Measurements from ENCODE around the gene IRF2BP2. TPM values are rescaled to one million over a fixed set of nuclear protein-coding genes. Genes with fewer than 3 reads are reported as not detected.

Gene IRF2BP2
- total RNA-seq, 1 experiment from 2014 or later, result 67.0 TPM

- H3K27me3 ChIP-seq (ENCODE audit: control insufficient read depth, insufficient read depth, low read length), result no peaks in the 10 kb centered on the region
- no peak overlapping the region for H3K4me3 ChIP-seq (ENCODE audit: insufficient read depth, low read depth, low read length)
- DNase-seq, result no peak
- H3K36me3 ChIP-seq (replicated peaks; ENCODE audit: control insufficient read depth, insufficient read depth, low read length), result no peaks in the 10 kb centered on the region
Observed at GRCh38 chr1:234559152-234559901, 50.7 kb downstream of the IRF2BP2 start.

- Histone ChIP-seq H3K36me3 (replicated peaks; ENCODE audit: control insufficient read depth, insufficient read depth, low read length) (no peaks in the 10 kb centered on the region), H3K4me3 (ENCODE audit: insufficient read depth, low read depth, low read length) (no peak overlapping the region), H3K27me3 (ENCODE audit: control insufficient read depth, insufficient read depth, low read length) (no peaks in the 10 kb centered on the region)
- no peak for DNase-seq
Observed at GRCh38 chr1:234558330-234558836, 51.6 kb downstream of the IRF2BP2 start.

GRCh38 chr1:234556245-234556943 lies 53.6 kb downstream of the IRF2BP2 start:
- DNase-seq, result no peak

GRCh38 chr1:234555390-234556024 lies 54.5 kb downstream of the IRF2BP2 start:
- Histone ChIP-seq H3K36me3 (replicated peaks; ENCODE audit: control insufficient read depth, insufficient read depth, low read length) (no peaks in the 10 kb centered on the region), H3K4me3 (ENCODE audit: insufficient read depth, low read depth, low read length) (no peak overlapping the region), H3K27me3 (ENCODE audit: control insufficient read depth, insufficient read depth, low read length) (no peaks in the 10 kb centered on the region)
- DNase-seq, result no peak

More at GRCh38 chr1:234556245-234556943, 53.6 kb downstream of the IRF2BP2 start:
- Histone ChIP-seq H3K4me3 (ENCODE audit: insufficient read depth, low read depth, low read length) (no peak overlapping the region), H3K36me3 (replicated peaks; ENCODE audit: control insufficient read depth, insufficient read depth, low read length) (no peaks in the 10 kb centered on the region), H3K27me3 (ENCODE audit: control insufficient read depth, insufficient read depth, low read length) (no peaks in the 10 kb centered on the region)

- H3K27me3 ChIP-seq (ENCODE audit: control insufficient read depth, insufficient read depth, low read length), result no peaks in the 10 kb centered on the region
- H3K4me3 ChIP-seq (ENCODE audit: insufficient read depth, low read depth, low read length), result no peak overlapping the region
- no peaks in the 10 kb centered on the region for H3K36me3 ChIP-seq (replicated peaks; ENCODE audit: control insufficient read depth, insufficient read depth, low read length)
- DNase-seq, result no peak
Observed at GRCh38 chr1:234554698-234555311, 55.2 kb downstream of the IRF2BP2 start.

Other genes starting within 250 kb of the IRF2BP2 start
- 56.5 and 66.0 TPM in 2 replicates for gene COA6, start 236.7 kb downstream of the IRF2BP2 start, total RNA-seq (2014; rRNA removed; shearing (Covaris generic))
- gene TARBP1, start 131.0 kb downstream of the IRF2BP2 start, total RNA-seq (2014; rRNA removed; shearing (Covaris generic)), result 28.7 and 57.5 TPM in 2 replicates

Measured in H7 (cell line).